ENCODE measurements around the gene RNU6-9. TPM values are rescaled to one million over a fixed set of nuclear protein-coding genes. Genes with fewer than 3 reads are reported as not detected.
A peak's percentile ranks its signal among the peaks of the same experiment; 100 is the strongest.

Gene RNU6-9
- total RNA-seq, 1 donor from 2014 or later: not detected

- Histone ChIP-seq H3K27ac (peak overlapping the region; percentile 77), H3K36me3 (peaks cover 8% of the 10 kb centered on the region), H3K4me3 (peak overlapping the region; percentile 91), H3K9me3 (no peaks in the 10 kb centered on the region), H3K4me1 (peaks cover 8% of the 10 kb centered on the region), H3K27me3 (no peaks in the 10 kb centered on the region)
- no peak for TF ChIP-seq CTCF (IDR thresholded peaks at IDR 0.05)
- ATAC-seq: peak; percentile 48
- intact Hi-C loops (cut with DNase I): no loop called here
- DNase-seq: peak; percentile 93
These were observed 33.5 kb downstream of the RNU6-9 start for GRCh38 chr19:926589-927350.

GRCh38 chr19:927351-927779 lies 34.1 kb downstream of the RNU6-9 start:
- Histone ChIP-seq H3K9me3 (no peaks in the 10 kb centered on the region), H3K4me3 (peak overlapping the region; percentile 91), H3K36me3 (peaks cover 8% of the 10 kb centered on the region), H3K27me3 (no peaks in the 10 kb centered on the region), H3K4me1 (peaks cover 9% of the 10 kb centered on the region), H3K27ac (peak overlapping the region; percentile 77)
- no peak for TF ChIP-seq CTCF (IDR thresholded peaks at IDR 0.05)
- intact Hi-C loops (cut with DNase I): no loop called here
- DNase-seq (peak; percentile 78), ATAC-seq (no peak)

GRCh38 chr19:927780-928401 lies 34.6 kb downstream of the RNU6-9 start:
- DNase-seq: no peak
- no peak for TF ChIP-seq CTCF (IDR thresholded peaks at IDR 0.05)
- Histone ChIP-seq H3K27me3 (no peaks in the 10 kb centered on the region), H3K27ac (peak overlapping the region; percentile 77), H3K4me1 (peaks cover 14% of the 10 kb centered on the region), H3K4me3 (peak overlapping the region; percentile 91), H3K36me3 (peaks cover 8% of the 10 kb centered on the region), H3K9me3 (no peaks in the 10 kb centered on the region)
- no peak for ATAC-seq
- intact Hi-C loops (cut with DNase I): no loop called here

GRCh38 chr19:928471-929202 lies 35.4 kb downstream of the RNU6-9 start:
- Histone ChIP-seq H3K4me3 (no peak overlapping the region), H3K27me3 (no peaks in the 10 kb centered on the region), H3K27ac (no peak overlapping the region), H3K9me3 (no peaks in the 10 kb centered on the region), H3K36me3 (peaks cover 8% of the 10 kb centered on the region), H3K4me1 (peaks cover 22% of the 10 kb centered on the region)
- intact Hi-C loops (cut with DNase I): no loop called here
- ATAC-seq (peak; percentile 43), DNase-seq (peak; percentile 82)
- no peak for TF ChIP-seq CTCF (IDR thresholded peaks at IDR 0.05)

GRCh38 chr19:929203-929890 lies 36.1 kb downstream of the RNU6-9 start:
- Histone ChIP-seq H3K27me3 (no peaks in the 10 kb centered on the region), H3K4me1 (peaks cover 28% of the 10 kb centered on the region), H3K36me3 (peaks cover 8% of the 10 kb centered on the region), H3K4me3 (no peak overlapping the region), H3K27ac (no peak overlapping the region), H3K9me3 (no peaks in the 10 kb centered on the region)
- ATAC-seq (no peak), DNase-seq (no peak)
- TF ChIP-seq CTCF (IDR thresholded peaks at IDR 0.05): no peak
- intact Hi-C loops (cut with DNase I): no loop called here
